ENCODE results near the gene CHRNB1.

CHRNB1 gene

DNA sequence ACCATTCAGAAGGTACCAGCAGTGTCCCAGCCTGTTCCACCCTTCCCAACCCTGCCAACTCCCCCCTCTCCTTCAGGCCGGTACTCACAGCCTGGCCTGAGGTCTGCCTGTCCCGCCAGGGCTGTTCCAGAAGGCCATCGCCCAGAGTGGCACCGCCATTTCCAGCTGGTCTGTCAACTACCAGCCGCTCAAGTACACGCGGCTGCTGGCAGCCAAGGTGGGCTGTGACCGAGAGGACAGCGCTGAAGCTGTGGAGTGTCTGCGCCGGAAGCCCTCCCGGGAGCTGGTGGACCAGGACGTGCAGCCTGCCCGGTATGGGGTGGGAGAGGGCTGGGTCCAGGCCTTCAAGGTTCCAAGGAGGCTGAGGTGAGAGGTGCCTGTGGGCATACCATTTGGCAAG, 30.0 kb upstream of the CHRNB1 start:
- DNase-seq (ENCODE audit: extremely low read depth, low read depth) = no peak
- TF ChIP-seq, protein P1, sequence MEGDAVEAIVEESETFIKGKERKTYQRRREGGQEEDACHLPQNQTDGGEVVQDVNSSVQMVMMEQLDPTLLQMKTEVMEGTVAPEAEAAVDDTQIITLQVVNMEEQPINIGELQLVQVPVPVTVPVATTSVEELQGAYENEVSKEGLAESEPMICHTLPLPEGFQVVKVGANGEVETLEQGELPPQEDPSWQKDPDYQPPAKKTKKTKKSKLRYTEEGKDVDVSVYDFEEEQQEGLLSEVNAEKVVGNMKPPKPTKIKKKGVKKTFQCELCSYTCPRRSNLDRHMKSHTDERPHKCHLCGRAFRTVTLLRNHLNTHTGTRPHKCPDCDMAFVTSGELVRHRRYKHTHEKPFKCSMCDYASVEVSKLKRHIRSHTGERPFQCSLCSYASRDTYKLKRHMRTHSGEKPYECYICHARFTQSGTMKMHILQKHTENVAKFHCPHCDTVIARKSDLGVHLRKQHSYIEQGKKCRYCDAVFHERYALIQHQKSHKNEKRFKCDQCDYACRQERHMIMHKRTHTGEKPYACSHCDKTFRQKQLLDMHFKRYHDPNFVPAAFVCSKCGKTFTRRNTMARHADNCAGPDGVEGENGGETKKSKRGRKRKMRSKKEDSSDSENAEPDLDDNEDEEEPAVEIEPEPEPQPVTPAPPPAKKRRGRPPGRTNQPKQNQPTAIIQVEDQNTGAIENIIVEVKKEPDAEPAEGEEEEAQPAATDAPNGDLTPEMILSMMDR (IDR thresholded peaks at IDR 0.05; ENCODE audit: low read depth, low read length, missing control alignments) = no peak
- no peak overlapping the region for H3K4me3 ChIP-seq (replicated peaks; ENCODE audit: low read depth, low read length)

DNA sequence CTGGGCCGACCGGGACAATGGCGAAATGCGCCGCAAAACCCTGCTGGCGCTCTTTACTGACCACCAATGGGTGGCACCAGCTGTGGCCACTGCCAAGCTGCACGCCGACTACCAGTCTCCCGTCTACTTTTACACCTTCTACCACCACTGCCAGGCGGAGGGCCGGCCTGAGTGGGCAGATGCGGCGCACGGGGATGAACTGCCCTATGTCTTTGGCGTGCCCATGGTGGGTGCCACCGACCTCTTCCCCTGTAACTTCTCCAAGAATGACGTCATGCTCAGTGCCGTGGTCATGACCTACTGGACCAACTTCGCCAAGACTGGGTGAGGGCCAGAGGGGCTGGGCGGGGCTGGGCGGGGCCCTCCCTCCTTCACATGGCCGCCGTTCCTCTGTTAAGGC, 29.1 kb upstream of the CHRNB1 start:
- DNase-seq (ENCODE audit: extremely low read depth, low read depth) = no peak
- TF ChIP-seq, protein P1 (IDR thresholded peaks at IDR 0.05; ENCODE audit: low read depth, low read length, missing control alignments) = no peak
- no peak overlapping the region for H3K4me3 ChIP-seq (replicated peaks; ENCODE audit: low read depth, low read length)

- no peak for DNase-seq (ENCODE audit: extremely low read depth, low read depth)
- TF ChIP-seq, protein P1 (IDR thresholded peaks at IDR 0.05; ENCODE audit: low read depth, low read length, missing control alignments) = no peak
Observed at GRCh38 chr17:7416323-7416722, 28.5 kb upstream of the CHRNB1 start.

DNA sequence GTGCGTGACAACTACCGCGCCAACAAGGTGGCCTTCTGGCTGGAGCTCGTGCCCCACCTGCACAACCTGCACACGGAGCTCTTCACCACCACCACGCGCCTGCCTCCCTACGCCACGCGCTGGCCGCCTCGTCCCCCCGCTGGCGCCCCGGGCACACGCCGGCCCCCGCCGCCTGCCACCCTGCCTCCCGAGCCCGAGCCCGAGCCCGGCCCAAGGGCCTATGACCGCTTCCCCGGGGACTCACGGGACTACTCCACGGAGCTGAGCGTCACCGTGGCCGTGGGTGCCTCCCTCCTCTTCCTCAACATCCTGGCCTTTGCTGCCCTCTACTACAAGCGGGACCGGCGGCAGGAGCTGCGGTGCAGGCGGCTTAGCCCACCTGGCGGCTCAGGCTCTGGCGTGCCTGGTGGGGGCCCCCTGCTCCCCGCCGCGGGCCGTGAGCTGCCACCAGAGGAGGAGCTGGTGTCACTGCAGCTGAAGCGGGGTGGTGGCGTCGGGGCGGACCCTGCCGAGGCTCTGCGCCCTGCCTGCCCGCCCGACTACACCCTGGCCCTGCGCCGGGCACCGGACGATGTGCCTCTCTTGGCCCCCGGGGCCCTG, 27.7 kb upstream of the CHRNB1 start:
- H3K4me3 ChIP-seq (replicated peaks; ENCODE audit: low read depth, low read length) = no peak overlapping the region
- DNase-seq (ENCODE audit: extremely low read depth, low read depth) = no peak
- TF ChIP-seq, protein P1 (IDR thresholded peaks at IDR 0.05; ENCODE audit: low read depth, low read length, missing control alignments) = no peak

More at GRCh38 chr17:7416323-7416722, 28.5 kb upstream of the CHRNB1 start:
- H3K4me3 ChIP-seq (replicated peaks; ENCODE audit: low read depth, low read length) = no peak overlapping the region

- no peak for DNase-seq (ENCODE audit: extremely low read depth, low read depth)
- no peak overlapping the region for H3K4me3 ChIP-seq (replicated peaks; ENCODE audit: low read depth, low read length)
- TF ChIP-seq, protein P1 (IDR thresholded peaks at IDR 0.05; ENCODE audit: low read depth, low read length, missing control alignments) = no peak
Observed at GRCh38 chr17:7418472-7419152, 26.2 kb upstream of the CHRNB1 start.

DNA sequence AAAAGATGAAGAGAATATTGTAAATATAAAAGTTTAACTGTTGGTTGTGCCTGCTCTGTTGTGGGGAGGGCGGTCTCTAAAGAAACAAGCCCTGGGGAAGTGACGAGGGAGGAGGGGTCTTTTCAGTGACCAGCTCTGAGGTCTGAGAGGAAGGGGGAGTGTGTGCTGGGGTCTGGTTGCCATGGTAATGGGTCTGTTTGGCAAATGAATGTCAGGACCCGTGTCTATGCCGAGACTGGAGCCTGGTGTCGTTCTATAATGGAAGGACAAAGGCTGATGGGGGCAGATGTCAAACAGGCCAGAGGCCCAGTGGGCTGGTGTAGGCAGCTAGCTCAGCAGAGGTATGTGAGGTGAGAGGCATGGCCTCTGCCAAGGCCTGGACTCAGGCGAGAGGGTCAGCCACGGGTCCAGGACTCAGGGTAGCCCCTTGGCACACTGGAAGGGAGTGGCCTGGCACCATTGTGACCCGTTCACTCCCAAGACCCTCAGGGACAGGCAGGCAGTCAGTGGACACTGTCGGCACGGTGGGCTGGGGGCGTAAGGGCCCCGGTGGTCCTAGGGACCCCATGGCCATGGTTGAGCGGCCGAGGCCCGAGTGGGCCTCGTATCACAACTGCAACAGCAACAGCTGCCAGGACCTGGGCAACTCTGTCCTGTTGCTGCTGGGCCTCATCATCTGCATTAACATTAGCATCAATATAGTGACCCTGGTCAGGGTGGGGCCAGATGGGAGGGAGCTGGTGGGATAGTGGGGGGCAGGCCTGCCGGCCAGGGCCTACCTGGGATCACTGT, 24.8 kb upstream of the CHRNB1 start, which contains the start of gene SPEM1:
Gene SPEM1, plus strand, starts transcription at position 506 of the 792 bp plus-strand sequence. Its CDS starts 61 bp downstream, at position 567.
- no peak for DNase-seq (ENCODE audit: extremely low read depth, low read depth)
- no peak within 1 kb of the TSS for H3K4me3 ChIP-seq (replicated peaks; ENCODE audit: low read depth, low read length)
- TF ChIP-seq, protein P1 (IDR thresholded peaks at IDR 0.05; ENCODE audit: low read depth, low read length, missing control alignments) = no peak
